HTERT RPE-1 (cell line): Measurements from ENCODE around the gene DKKL1.
"Not testable (repeated sequence)": the region's sequence is repeated elsewhere in the genome, so short reads cannot be mapped to it uniquely, and the experiment has no call there.

Source experiments
- in situ Hi-C: fragments of 300-500 bp; cut with MboI; formaldehyde crosslinking; loops from 4 replicates; pipeline ENCODE4 v1.14.3; 2020; ENCODE audit warnings: low sequenced_read_pairs

DKKL1 gene

DNA sequence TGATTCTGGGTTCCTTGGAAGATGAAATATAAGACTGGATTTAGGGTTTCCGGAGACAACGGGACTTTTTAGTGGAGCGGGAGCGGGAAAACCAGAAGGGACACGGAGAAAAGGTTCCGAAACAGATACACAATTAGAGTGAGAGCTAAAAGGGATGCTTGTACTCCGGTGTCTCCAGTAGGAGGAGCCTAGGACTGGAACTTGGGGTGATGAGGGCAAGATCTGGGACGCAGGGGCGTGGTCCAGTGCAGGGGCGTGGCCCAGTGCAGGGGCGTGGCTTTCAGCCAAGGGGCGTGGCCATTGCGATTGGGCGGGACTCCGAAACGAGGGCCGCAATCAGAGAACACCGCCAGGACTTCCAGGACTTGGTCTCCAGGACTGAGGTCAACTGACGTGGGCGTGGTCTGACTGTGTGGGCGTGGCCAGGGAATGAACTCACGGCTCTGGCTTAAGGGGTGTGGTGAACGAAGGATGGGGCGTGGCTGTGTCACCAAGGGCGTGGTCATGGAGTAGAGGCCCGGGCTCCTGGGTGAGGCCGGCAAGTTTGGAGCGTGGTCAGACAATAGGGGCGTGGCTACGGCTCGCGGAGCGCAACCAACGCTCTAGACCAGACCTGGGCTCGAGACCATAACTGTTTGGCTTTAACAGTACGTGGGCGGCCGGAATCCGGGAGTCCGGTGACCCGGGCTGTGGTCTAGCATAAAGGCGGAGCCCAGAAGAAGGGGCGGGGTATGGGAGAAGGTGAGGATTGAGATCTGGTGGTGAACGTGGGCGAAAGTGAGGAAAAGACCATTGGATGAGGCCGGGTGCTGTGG is at the start of gene DKKL1:
TSS of gene DKKL1 (plus strand) at position 610 of the 815 bp plus-strand sequence. CDS start at position 732, 122 bp downstream.
- in situ Hi-C loops = no loop called here

DNA sequence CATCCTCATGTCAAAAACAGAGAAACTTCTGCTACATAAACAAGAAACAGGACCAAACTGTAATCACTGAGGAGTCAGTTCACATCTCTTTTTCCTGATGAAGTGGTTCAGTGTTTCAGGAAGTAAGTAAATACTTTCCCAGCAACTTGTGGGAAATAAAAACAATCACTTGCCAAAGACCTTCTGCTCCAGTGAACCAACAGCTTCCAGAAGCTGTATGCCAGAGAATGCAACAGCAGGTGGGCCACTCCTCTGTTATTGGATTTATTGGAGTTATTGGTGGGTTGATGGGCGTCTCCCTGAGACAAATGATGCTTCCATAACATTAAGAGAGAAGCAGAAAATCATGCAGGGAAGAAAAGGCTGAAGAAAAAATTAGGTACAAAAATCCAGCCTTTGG is 48.6 kb upstream of the DKKL1 start:
- in situ Hi-C loops = no loop called here

GRCh38 chr19:49316284-49316683 is 47.4 kb upstream of the DKKL1 start:
- in situ Hi-C loops = no loop called here

DNA sequence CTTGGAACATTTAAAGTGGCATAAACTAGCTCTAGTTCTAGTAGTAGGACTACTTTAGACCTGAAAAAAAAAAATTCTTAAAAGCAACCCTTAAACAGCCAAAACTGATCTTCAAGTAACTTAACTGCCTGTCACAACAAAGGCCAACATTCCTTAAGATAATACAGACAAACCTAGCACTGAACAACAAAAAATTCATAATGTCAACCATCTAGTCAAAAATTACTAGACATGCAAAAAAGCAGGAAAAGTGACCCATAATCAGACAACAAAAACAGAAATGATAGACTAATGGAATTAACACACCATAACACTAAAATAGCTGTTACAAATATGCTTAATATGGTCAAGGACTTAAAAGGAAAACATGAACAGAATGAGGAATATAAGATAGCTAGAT is 45.4 kb upstream of the DKKL1 start:
- in situ Hi-C loops = no loop called here

GRCh38 chr19:49324801-49325576 is 38.7 kb upstream of the DKKL1 start, which contains the start of gene SLC6A16:
Gene SLC6A16 (minus strand): TSS chr19:49325191. CDS start chr19:49311347, 13,844 bp downstream.
- in situ Hi-C loops = no loop called here

DNA sequence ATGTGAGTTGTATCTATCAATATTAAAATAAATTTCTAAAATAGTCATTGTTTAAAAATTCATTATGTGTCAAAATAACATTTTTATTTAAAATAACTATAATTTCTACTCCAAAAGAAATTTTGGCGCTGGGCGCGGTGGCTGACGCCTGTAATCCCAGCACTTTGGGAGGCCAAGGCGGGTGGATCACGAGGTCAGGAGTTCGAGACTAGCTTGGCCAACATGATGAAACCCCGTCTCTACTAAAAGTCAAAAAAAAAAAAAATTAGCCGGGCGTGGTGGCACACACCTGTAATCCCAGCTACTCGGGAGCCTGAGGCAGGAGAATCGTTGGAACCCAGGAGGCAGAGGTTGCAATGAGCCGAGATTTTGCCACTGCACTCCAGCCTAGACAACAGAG is 37.9 kb upstream of the DKKL1 start:
- in situ Hi-C loops = not testable (repeated sequence)

- in situ Hi-C loops = no loop called here
Observed at GRCh38 chr19:49326165-49326704, 37.4 kb upstream of the DKKL1 start.

- in situ Hi-C loops = no loop called here
Observed at GRCh38 chr19:49327878-49328544, 35.7 kb upstream of the DKKL1 start.

DNA sequence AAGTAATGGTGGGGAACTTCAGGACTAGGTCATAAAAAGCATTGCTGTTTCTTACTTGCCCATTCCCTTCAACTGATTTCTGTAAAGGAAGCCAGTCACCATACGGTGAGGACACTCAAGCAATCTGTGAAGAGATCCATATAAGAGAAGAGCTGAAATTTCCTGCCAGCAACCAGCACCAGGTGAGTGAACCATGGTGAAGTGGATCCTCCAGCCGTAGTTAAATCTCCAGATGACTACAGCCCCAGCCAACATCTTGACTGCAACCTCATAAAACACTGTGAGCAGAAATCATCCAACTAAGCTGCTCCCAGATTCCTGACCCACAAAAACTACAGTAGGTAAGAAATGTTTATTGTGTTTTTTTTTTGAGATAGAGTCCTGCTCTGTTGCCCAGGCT is 34.9 kb upstream of the DKKL1 start:
- in situ Hi-C loops = no loop called here

- in situ Hi-C loops = not testable (repeated sequence)
Observed at GRCh38 chr19:49331187-49331586, 32.5 kb upstream of the DKKL1 start.

DNA sequence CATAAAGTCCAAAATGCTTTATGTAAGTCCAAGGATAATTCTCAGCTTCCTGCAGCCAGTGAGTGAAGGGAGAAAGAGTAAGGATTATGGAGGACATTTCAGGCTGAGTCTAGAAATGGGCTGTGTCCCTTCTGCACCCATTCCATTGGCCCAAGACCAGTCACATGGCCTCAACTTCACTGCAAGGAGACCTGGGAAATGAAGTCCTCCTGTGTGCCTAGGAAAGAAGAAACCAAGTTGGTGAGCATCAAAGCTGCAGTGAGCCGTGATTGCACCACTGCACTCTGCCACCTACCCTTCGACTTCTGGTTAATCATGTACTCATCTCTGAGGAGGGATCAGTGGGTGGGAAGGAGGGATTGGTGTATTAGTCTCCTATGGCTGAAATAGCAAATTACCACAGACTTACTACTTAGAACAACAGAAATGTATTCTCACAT is 32.0 kb upstream of the DKKL1 start:
- in situ Hi-C loops = no loop called here

GRCh38 chr19:49332691-49333417 is 30.8 kb upstream of the DKKL1 start:
- in situ Hi-C loops = not testable (repeated sequence)

- in situ Hi-C loops = no loop called here
Observed at GRCh38 chr19:49333418-49333805, 30.3 kb upstream of the DKKL1 start.

DNA sequence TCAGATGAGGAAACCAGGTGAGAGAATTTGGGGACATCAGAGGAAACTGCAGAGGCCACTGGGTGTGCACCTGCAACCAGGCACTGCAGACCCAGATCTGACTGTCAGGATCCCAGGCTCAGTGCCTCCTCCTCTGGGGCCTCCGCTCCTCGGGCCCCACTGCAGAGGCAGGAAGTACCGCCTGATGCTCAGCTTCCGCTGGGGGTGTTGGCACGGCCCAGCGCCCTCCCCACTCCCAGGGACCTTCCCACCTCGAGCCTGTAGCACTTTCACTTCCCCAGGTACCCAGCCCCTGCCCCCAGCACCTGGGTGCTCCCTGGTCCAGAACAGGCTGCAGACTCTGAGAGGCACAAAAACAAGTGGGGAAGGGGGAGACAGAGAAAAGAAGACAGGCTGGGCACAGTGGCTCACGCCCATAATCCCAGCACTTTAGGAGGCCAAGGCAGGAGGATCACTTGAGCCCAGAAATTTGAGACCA is 29.8 kb upstream of the DKKL1 start:
- in situ Hi-C loops = no loop called here

DNA sequence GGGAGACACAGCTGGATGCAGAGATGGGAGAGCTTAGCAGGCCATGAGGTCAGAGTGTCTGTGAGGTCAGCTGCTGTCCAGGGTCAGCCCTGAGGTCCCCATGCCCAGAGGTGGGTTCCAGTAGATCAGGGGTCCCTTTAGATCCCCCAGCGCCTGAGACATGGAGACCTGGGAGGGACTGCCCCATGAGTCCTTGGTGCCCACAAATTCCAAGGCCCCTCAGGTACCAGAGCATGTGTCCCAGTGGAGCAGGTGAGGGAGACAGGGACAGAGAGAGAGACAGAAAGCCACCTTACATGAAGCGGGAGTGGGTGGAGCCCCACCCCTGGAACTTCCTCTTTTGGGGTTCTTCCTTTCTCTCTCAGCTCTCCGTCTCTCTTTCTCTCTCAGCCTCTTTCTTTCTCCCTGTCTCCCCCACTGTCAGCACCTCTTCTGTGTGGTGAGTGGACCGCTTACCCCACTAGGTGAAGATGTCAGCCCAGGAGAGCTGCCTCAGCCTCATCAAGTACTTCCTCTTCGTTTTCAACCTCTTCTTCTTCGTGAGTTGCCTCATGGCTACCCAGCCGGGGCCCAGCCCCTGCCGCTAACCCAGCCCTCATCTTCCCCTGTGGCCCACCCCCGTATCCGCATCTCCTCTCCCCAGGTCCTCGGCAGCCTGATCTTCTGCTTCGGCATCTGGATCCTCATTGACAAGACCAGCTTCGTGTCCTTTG is 28.4 kb upstream of the DKKL1 start, which contains the start of gene CD37:
TSS of gene CD37 (plus strand) at position 336 of the 713 bp plus-strand sequence. CDS start at position 471, 135 bp downstream.
- in situ Hi-C loops = no loop called here

DNA sequence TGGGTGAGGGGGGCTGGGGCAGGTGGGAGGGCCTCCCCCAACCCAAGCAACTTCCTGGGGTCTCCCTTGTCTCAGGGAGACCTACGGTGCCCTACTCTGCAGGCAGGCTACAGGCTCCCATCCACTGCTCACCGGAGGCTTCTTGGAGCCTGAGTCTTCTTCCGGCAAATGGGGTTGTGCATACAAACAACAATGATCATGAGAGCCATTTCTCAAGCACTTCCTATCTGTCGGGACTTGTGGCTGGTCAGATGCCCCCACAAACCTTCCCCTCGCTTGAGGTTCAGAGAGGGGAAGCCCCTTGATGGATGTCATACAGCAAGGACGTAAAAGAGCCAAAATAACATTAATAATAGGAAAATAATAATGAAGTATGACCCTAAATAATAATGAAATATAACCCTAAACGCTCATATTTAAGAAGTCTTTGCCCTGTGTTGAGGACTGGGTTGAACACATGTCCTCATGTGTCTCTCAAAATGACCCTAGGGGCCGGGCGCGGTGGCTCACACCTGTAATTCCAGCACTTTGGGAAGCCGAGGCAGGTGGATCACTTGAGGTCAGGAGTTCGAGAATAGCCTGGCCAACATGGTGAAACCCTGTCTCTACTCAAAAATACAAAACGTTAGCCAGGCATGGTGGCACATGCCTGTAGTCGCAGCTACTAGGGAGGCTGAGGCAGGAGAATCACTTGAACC is 27.7 kb upstream of the DKKL1 start:
- in situ Hi-C loops = no loop called here

- in situ Hi-C loops = no loop called here
Observed at GRCh38 chr19:49336482-49337266, 27.0 kb upstream of the DKKL1 start.
